ENCODE data around the gene WDFY4. TPM values are rescaled to one million over a fixed set of nuclear protein-coding genes. Genes with fewer than 3 reads are reported as not detected.

Gene WDFY4
- total and polyA plus RNA-seq, 2 donors (not counting 3 experiments of a cell fraction or from before 2014, with no cell fraction given), result 10.1 to 10.2 TPM

GRCh38 chr10:48789486-48790456 is 105.1 kb downstream of the WDFY4 start:
- CTCF ChIA-PET, result no interaction called here
- H3K4me2 ChIP-seq (ENCODE audit: insufficient read depth, low read length), result no peak overlapping the region
- FAIRE-seq, result no peak

More at GRCh38 chr10:48789486-48790456, 105.1 kb downstream of the WDFY4 start:
- DNase-seq (ENCODE audit: low read depth, low spot score), result no peak
- POLR2A ChIA-PET, result no interaction called here
- no peak for TF ChIP-seq MYC (IDR thresholded peaks at IDR 0.05; ENCODE audit: low read depth, low read length)
- TF ChIP-seq CTCF (IDR thresholded peaks at IDR 0.05; ENCODE audit: extremely low read depth in 1 of 2, insufficient read depth in 1 of 2, low read depth in 1 of 2, low read length in 2 of 2), result no peak
- no peak for TF ChIP-seq POLR2AphosphoS5 (IDR thresholded peaks at IDR 0.05; ENCODE audit: insufficient read depth, low read depth, low read length)
- no peak for TF ChIP-seq FOS (IDR thresholded peaks at IDR 0.05; ENCODE audit: borderline replicate concordance, insufficient read depth, low read length)
- no peak for TF ChIP-seq JUN (IDR thresholded peaks at IDR 0.05; ENCODE audit: borderline replicate concordance, insufficient read depth, insufficient read length, low read depth)
- no peak for TF ChIP-seq GATA2 (IDR thresholded peaks at IDR 0.05; ENCODE audit: insufficient read depth, insufficient read length, low read depth, low read length)
- no peak for TF ChIP-seq POLR2A (IDR thresholded peaks at IDR 0.05; ENCODE audit: low read depth, low read length)
- TF ChIP-seq MAX (IDR thresholded peaks at IDR 0.05; ENCODE audit: insufficient read depth, insufficient read length), result no peak
- TF ChIP-seq EZH2 (IDR thresholded peaks at IDR 0.05; ENCODE audit: borderline replicate concordance, low read depth, low read length, severe bottlenecking), result no peak
- H3K9me3 ChIP-seq (replicated peaks; ENCODE audit: control insufficient read depth, insufficient read depth, low read length), result no peaks in the 10 kb centered on the region
- no peaks in the 10 kb centered on the region for H4K20me1 ChIP-seq (replicated peaks; ENCODE audit: control insufficient read depth, extremely low read depth, insufficient read depth, low read length)
- H3K27me3 ChIP-seq (ENCODE audit: control insufficient read depth in 2 of 2, insufficient read depth in 2 of 2, low read length in 2 of 2), result peaks cover 0 to 2% of the 10 kb centered on the region in 2 experiments
- no TSS peak for BruUV-seq (replicated peaks)
- no peaks in the 10 kb centered on the region for H3K79me2 ChIP-seq (ENCODE audit: control insufficient read depth, insufficient read depth, low read length)
- no peaks in the 10 kb centered on the region for H3K9me1 ChIP-seq (replicated peaks; ENCODE audit: control insufficient read depth, extremely low read depth, insufficient read depth, low read length)
- H3K36me3 ChIP-seq (ENCODE audit: control insufficient read depth in 2 of 2, extremely low read depth in 1 of 2, insufficient read depth in 2 of 2, low read length in 2 of 2), result no peaks in the 10 kb centered on the region
- H3K27ac ChIP-seq (ENCODE audit: insufficient read depth, low read depth, low read length), result no peak overlapping the region
- H3K4me3 ChIP-seq (replicated peaks in 1 of 3; ENCODE audit: insufficient read depth in 1 of 3, low read depth in 1 of 3, low read length in 3 of 3), result no peak overlapping the region
- intact Hi-C loops (cut with micrococcal nuclease) (no loop called here), dilution Hi-C loops (cut with MboI; ENCODE audit: extremely low pct_ligation_motif_present, low sequenced_read_pairs) (no loop called here)
- no peaks in the 10 kb centered on the region for H3K4me1 ChIP-seq (ENCODE audit: control insufficient read depth, extremely low read depth, insufficient read depth, low read length)
- no peak overlapping the region for H3K9ac ChIP-seq (replicated peaks; ENCODE audit: extremely low read depth, insufficient read depth, low read length)
- no peak overlapping the region for H2AFZ ChIP-seq (ENCODE audit: low read depth, low read length)
